ENCODE results near the gene SLIT3.

- TF ChIP-seq CTCF (IDR thresholded peaks at IDR 0.05 in 2 of 3, conservative IDR thresholded peaks at IDR 0.05 in 1 of 3; ENCODE audit: control insufficient read depth in 2 of 3, extremely low read depth in 1 of 3, insufficient read depth in 1 of 3, low read depth in 3 of 3, low read length in 3 of 3) (no peak), NFIC (IDR thresholded peaks at IDR 0.05; ENCODE audit: low read depth, low read length) (no peak), EZH2 (IDR thresholded peaks at IDR 0.05; ENCODE audit: borderline replicate concordance, control insufficient read depth, low read depth, low read length) (no peak), NR2C1 (IDR thresholded peaks at IDR 0.05) (no peak), POLR2A (IDR thresholded peaks at IDR 0.05; ENCODE audit: low read depth, low read length) (no peak), RAD21 (IDR thresholded peaks at IDR 0.05; ENCODE audit: insufficient read depth, low read depth, low read length) (no peak), RELA (IDR thresholded peaks at IDR 0.05; ENCODE audit: borderline replicate concordance, partially characterized antibody) (no peak), POLR2AphosphoS2 (IDR thresholded peaks at IDR 0.05; ENCODE audit: low read depth, low read length) (no peak)
- TF ChIP-seq, protein P1, sequence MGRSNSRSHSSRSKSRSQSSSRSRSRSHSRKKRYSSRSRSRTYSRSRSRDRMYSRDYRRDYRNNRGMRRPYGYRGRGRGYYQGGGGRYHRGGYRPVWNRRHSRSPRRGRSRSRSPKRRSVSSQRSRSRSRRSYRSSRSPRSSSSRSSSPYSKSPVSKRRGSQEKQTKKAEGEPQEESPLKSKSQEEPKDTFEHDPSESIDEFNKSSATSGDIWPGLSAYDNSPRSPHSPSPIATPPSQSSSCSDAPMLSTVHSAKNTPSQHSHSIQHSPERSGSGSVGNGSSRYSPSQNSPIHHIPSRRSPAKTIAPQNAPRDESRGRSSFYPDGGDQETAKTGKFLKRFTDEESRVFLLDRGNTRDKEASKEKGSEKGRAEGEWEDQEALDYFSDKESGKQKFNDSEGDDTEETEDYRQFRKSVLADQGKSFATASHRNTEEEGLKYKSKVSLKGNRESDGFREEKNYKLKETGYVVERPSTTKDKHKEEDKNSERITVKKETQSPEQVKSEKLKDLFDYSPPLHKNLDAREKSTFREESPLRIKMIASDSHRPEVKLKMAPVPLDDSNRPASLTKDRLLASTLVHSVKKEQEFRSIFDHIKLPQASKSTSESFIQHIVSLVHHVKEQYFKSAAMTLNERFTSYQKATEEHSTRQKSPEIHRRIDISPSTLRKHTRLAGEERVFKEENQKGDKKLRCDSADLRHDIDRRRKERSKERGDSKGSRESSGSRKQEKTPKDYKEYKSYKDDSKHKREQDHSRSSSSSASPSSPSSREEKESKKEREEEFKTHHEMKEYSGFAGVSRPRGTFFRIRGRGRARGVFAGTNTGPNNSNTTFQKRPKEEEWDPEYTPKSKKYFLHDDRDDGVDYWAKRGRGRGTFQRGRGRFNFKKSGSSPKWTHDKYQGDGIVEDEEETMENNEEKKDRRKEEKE (IDR thresholded peaks at IDR 0.05) = no peak
Observed at GRCh38 chr5:168659286-168659847, 641.6 kb downstream of the SLIT3 start.
